ENCODE results near the gene RUSC2. TPM values are rescaled to one million over a fixed set of nuclear protein-coding genes. Genes with fewer than 3 reads are reported as not detected.

Gene RUSC2, protein sequence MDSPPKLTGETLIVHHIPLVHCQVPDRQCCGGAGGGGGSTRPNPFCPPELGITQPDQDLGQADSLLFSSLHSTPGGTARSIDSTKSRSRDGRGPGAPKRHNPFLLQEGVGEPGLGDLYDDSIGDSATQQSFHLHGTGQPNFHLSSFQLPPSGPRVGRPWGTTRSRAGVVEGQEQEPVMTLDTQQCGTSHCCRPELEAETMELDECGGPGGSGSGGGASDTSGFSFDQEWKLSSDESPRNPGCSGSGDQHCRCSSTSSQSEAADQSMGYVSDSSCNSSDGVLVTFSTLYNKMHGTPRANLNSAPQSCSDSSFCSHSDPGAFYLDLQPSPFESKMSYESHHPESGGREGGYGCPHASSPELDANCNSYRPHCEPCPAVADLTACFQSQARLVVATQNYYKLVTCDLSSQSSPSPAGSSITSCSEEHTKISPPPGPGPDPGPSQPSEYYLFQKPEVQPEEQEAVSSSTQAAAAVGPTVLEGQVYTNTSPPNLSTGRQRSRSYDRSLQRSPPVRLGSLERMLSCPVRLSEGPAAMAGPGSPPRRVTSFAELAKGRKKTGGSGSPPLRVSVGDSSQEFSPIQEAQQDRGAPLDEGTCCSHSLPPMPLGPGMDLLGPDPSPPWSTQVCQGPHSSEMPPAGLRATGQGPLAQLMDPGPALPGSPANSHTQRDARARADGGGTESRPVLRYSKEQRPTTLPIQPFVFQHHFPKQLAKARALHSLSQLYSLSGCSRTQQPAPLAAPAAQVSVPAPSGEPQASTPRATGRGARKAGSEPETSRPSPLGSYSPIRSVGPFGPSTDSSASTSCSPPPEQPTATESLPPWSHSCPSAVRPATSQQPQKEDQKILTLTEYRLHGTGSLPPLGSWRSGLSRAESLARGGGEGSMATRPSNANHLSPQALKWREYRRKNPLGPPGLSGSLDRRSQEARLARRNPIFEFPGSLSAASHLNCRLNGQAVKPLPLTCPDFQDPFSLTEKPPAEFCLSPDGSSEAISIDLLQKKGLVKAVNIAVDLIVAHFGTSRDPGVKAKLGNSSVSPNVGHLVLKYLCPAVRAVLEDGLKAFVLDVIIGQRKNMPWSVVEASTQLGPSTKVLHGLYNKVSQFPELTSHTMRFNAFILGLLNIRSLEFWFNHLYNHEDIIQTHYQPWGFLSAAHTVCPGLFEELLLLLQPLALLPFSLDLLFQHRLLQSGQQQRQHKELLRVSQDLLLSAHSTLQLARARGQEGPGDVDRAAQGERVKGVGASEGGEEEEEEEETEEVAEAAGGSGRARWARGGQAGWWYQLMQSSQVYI (N-terminal part only)
- polyA plus RNA-seq (ENCODE audit: insufficient read length), result 71.7 TPM

DNA sequence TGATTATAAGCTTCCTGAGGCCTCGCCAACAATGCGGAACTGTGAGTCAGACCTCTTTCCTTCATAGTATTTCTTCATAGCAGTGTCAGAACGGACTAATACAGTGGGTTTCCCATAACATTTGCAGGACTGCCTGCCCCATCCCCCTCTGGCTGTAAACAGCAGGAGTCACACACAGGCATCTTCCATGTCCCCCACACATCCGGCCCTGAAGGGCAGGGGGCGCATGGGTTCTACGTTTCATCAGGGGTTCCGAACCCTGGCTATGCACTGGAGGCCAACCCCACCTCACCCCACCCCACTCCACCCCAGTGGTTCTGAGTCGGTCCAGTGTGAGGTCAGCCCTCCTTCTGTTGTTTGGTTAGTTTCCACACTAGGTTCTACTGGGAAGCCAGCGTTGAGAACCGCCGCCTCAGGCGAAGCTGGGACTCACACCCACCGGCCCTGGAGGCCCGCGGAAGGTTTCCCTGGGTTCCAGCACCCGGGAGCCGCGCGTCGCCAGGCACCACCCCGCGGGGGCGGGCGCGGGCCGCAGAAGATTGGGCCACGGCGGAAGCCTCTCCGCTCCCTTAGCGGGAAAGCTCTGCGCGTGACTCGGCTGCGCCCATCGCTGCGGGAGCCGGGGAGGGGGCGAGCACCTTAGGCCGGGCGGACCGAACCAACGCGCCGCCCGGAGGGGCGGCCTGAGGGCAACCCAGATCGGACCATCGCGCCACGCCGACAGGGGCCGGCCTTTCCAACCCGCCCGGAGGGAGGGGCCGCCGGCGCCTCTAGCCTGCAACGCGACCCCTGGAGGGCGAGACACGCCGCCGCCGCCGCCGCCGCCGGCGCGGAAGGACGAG, at the start of gene RUSC2:
Gene RUSC2, plus strand, starts transcription at position 799 of the 842 bp plus-strand sequence. CDS start 56,411 bp downstream, outside the sequence.
- DNase-seq (ENCODE audit: low read depth), result peak; percentile 52

DNA sequence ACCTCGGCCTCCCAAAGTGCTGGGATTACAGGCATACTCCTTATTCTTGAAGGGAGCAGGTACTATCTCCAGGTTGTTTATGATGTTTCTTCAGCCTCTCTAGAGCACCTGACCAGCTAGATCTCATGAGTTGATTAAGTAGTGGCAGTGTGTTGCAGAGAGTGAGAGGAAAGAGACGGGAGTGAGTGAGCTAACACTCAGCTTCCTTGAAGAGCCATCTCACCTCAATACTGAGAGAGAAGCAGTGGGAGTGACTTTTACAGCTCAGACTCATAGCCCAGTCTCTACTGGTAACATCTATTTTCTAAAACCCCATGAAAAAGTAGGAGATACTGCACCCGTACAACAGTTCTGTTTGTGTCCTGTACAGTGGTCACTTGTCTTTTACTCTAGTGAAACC, 43.9 kb upstream of the RUSC2 start:
- DNase-seq (ENCODE audit: low read depth), result no peak

DNA sequence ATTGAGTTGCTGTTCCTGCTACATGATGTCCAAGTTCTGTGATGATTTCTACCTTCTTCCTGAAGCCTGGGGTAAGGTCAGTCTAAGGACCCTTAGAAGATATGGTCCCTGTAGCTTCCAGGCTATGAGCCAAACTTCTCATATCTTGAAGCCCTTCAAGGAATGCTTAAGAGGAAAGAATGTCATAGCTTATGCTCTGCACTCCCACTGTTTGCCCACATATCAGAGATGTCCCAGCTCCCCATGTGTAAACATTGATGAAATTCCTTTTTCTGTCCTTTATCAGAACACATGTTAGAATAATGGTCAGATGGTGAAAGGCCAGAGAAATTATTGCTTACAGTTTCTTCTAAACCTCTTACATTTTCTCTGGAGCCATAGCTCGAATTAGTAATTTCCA, 41.4 kb upstream of the RUSC2 start:
- no peak for DNase-seq (ENCODE audit: low read depth)

DNA sequence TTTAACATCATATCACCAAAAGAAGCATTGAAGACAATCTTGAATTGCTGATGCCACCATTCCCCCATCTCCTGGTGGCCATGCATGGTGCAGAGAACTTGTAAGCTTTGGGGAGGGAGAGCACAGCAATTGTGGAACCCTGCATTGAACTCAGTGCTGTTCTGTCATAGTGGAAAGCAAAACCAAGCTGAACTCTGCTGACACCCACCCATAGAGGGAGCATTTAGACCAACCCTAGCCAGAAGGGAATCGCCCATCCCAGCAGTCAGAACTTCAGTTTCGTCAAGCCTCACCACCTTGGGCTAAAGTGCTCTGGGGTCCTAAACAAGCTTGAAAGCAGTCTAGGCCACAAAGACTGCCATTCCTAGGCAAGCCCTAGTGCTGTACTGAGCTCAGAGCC, 37.4 kb upstream of the RUSC2 start:
- DNase-seq (ENCODE audit: low read depth), result no peak

DNA sequence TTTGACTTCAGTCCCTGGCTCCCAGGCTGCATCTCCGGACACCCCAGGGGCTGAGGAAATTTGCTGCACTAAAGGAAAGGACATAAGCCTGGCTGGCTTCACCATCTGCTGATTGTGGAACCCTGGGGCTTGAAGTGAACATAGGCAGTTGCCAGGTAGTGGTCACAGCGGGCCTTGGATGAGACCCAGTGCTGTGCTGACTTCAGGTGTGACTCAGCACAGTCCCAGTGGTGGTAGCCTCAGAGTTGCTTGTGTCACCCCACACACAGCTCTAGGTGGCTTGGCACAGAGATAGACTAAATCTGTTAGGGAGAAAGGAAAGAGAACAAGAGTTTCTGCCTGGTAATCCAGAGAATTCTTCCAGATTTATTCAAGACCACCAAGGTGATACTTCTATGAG, 36.1 kb upstream of the RUSC2 start:
- no peak for DNase-seq (ENCODE audit: low read depth)

DNA sequence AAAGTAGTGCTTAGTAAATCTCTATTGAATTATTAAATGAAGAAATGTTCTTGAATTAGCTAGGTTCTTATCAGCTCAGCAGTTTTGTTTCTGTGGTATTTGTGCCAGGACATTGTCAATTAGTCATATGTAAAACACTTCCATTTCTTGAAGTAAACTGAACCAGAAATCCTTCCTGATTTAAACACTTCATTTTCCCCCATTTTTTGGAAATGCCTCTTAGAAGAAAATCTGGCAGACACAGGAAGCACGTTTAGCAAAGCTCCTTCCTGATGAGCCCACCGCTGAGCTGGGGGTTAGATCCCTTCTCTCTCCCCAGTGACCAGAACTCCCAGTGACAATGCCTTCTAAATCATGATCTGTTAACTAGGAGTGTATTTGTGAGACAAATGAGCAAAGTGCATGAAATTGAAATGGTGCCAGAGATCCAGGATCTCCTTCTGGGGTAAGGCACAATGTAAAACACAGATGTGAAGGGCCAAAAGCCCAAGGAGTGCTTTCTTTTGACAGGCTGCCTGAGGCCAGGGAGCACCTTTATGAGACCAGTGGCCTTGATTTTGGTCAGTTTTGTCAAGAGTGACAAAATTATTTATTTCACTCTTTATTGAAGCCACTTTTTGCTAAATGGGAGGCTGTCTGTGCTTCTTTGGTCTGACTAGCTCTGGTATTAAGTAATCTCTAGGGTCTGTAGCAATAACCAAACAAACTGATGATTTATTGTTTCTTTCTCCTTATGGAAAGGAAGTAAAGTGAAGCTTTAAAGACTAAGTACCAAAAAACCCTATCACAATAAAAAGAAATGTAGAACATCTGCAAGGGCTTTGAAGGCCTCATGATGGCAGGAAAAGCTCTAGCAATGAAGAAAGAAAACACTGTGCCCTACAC, 25.5 kb upstream of the RUSC2 start:
- no peak for DNase-seq (ENCODE audit: low read depth)

DNA sequence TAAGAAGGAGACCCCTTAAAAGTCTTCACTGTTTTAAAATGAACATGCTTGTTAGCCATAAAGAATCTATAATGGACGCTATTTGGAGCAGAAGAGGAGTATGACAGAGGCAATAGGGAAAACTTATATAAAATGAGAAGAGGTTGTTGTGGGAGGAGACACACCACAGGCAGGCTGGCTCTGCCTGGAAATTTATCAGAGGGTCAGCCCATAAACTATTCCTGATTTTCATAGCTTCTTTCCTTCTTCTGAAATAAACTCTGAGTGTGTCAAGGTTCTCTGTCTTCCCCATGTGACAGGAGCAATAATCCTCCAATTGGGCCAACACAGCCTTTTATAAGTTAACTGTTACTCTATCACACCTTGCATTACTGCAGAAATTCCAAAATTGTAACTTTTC, 19.6 kb upstream of the RUSC2 start:
- no peak for DNase-seq (ENCODE audit: low read depth)

DNA sequence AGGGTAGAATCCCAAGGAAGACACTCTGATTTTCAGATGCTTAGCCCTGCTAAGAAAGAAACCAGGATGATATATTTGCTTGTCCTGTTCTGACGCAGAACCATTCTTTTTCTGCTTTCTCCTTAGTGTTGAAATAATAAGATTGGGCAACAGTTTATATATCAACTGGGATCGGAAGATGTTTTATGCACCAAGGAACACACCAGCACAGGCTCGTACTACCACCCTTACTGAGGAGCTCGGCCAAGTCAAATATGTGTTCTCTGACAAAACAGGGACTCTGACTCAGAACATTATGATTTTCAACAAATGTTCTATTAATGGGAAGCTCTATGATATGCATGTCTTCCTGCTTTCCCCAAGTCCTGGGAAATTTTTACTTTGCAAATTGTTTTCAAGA, 19.0 kb upstream of the RUSC2 start:
- no peak for DNase-seq (ENCODE audit: low read depth)

DNA sequence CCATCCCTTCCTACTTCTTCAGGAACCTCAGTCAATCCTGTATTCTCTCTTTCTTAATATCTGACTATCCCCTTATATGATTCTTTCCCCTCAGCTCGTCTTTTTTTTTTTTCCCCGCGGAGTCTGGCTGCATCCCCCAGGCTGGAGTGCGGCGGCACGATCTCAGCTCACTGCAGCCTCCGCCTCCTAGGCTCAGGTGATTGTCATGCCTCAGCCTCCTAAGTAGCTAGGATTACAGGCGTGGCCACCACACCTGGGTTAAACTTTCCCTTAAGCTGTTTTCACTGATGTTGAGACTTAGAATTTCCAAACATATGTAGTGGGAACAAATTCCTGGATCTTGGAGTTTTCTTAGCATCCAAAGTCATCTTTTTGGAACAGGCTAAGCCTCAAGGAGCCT, 13.3 kb upstream of the RUSC2 start:
- no peak for DNase-seq (ENCODE audit: low read depth)

DNA sequence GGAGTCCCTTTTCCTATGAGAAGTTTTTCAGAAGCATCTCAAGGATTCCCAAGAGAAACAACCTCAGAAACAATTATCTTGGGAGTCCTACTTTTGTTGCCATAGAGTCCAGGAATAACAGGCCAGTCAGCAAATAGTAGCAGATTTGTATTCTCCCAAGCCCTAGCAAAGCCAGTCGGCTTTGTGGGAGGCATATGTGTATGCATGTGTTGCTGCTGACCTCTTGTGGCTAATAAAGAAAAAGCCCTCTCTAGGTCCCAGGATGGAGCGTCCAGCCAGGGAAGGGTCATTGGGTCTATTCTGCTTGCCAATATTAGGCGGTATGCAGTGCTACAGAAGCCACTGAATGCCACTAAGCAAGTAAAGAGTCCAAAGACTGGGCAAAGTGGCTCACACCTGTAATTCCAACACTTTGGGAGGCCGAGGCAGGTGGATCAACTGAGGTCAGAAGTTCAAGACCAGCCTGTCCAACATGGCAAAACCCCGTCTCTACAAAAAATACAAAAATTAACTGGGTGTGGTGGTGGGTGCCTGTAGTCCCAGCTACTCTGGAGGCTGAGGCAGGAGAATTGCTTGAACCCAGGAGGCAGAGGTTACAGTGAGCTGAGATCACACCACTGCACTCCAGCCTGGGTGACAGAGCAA, 12.6 kb upstream of the RUSC2 start:
- DNase-seq (ENCODE audit: low read depth), result peak; percentile 55

DNA sequence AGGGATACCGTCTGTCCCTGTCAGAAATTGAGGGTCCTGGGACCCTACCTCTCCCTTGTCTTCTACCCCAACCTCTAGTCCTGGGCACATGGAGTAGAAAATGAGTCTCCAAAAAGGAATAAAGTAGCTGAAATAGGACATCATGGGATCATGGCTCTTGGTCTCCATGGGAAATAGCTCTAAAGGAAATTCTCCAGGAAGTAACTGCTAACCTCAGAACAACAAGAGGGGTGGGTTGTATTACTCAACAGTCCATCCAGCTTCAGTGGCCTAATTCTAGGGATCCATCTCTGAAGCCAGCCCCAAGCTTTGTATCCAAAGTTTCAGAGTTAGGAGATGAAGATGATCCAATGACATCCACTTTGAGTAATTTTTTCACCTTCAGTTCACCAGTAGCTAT, 11.0 kb upstream of the RUSC2 start:
- no peak for DNase-seq (ENCODE audit: low read depth)

DNA sequence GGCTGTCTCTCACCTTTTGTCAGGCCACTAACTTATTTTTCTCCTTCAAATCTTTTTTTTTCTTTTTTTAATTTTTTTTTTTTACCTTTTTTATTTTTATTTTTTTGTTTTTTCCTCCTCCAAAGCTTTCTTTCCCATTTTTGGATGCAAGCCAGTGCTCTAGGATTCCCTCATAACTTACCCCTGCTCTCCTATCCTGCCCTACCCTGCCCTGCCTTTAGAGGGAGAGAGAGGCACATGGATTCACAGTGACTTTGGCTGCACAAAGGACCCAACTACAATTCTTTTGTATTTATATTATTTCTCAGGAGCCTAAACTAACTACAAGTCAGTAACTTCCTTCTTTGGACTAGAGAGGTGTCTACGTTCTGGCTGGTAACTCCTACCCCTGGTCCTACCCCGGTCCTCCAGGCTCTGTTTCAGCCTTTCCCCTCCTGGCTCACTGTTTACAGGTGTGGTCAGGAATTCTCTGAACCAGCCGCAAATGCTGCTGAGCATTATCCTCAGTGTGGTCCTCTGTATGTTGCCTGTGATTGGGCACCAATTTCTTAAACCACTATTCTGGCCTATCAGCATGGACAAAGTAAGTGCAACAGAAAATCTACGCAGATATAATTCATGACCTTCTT, 8.4 kb upstream of the RUSC2 start:
- DNase-seq (ENCODE audit: low read depth), result no peak

DNA sequence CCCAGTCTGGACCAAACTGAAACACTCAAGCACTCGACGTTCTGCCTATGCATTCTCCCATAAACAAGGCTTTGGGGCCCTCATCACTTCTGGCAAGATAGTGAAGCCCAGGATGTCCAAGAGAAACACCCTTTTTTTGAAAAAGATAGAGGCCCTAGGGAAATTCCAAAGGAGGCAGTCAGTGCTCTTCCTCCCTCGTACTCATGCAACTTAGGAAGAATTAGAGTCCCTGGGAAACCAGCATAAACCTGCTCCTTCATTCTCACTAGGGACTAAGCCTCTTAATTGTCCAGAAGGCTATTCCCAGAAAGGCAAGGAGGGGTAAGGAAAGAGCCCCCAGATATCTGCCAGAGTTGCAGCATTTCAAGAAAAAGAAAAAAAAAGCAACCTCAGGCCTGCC, 7.8 kb upstream of the RUSC2 start:
- no peak for DNase-seq (ENCODE audit: low read depth)

DNA sequence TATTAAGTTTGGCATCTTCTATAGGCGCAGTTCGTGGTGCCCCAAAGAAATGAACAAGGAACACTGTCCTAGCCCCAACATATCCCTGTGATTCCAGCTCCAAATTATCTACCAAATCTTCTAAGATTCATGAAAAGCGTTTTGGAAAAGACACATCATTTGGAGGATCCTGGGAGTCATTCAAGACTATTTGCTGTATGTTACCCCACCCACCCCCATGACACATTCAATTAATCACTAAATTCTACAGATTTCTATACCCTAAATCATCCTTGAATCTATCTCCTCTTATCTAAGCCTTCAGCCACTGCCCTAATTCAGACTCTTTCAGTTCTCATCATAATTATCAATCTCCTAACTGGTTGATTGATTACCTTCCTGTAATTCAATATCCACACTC, 5.5 kb upstream of the RUSC2 start:
- DNase-seq (ENCODE audit: low read depth), result no peak

DNA sequence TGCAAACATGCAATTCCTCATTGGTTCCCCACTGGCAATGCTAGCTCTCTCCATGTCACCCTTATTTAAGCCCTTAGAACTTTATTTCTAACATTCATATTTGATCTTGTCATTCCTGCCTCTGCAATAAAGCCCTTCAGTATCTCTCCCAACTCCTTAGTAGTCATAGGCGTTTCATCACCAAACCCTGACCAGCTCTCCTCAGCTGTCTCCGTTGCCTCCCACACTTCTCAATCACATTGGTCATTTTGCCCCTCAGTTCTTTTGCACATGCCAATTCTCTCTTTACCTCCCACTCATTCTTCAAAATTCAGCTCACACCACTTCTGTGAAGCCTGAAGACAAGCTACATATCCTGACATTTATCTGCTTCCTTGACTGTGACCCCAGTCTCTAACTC, 2.8 kb upstream of the RUSC2 start:
- DNase-seq (ENCODE audit: low read depth), result no peak

DNA sequence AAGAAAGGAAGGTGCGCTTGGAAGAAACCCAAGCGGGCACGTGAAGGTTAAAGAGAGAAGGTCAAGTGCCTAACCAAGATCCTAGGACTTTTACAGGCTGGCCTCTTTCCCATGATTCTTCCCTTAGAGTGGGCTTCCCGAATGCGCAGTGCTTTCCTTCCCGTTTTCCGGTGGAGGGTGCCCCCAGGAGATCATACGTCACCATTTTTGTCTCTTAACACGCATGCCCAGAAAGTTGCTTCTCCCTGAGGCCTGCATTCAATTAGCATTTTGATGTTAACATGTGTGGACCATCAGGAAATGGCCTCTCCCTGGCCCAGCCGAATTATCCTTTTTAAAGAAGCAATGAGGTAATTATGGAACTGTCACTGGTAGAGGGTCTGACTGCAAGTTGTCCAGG, 1.9 kb upstream of the RUSC2 start:
- DNase-seq (ENCODE audit: low read depth), result peak; percentile 56

DNA sequence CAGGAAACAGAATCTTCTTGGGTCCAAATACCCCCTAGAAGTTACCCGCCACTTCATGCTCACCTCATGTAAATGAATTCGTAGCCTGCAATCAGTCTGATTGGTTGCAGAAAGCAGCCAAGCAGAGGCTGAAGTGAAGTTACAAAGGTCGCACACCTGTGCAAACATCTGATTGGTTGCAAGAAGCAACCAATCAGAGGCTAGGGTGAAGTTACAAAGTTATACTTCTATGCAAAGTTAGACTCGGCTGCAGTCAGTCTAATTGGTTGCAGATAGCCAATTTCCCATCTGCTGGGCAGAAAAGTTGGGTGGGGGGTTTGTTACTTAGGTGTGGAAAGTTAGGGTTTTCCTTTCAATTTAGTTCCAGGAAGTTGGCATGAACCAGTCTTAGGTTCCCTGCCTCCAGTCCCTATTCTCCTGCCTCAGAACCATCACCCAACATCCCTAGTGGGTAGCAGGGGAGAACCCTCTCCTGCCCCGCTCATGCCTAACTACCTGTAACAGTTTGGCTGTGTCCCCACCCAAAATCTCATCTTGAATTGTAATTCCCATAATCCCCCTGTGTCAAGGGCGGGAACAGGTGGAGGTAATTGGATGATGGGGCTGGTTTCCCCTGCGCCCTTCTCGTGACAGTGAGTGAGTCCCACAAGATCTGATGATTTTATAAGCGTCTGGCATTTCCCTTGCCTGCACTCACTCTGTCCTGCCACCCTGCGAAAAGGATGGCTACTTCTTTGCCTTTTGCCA, 1.2 kb upstream of the RUSC2 start:
- DNase-seq (ENCODE audit: low read depth), result no peak

DNA sequence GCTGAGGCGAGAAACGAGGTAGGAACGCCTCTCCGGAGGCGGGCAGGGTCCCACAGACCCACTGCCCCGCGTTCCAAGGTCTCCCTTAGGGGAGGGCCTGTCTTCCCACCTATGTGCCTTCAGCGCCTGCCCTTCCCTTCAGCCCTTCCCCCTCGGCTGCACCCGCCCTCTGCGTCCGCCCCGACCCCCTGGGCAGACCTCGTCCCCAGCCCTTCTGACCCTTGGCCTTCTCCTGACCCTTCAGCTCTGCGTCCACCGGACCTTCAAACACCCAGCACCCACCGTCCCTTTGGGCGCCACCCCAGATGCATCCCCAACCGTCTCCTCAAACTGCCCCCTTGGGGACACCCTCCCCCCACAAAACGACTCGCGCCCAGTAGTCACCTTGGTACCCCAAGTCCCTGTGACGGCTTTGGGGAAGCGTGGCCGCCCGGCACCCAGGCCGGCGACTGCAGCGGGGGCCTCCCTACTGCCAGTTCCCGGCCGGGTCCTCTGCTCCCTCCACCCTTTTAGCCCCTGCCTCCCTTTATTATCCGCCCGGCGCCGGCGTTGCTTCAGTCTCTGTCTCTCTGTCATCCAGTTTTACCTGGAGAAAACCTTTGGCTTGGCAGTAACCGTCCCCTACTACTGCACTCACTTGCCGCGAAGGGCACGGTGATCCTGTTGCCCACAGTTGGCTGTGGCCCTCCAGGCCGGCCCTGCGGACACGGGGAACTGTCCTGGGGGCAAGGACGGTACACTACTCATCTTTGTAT, 421 bp downstream of the RUSC2 start:
- no peak for DNase-seq (ENCODE audit: low read depth)

Data from forelimb muscle (tissue), 1 donor.